Effector memory CD4-positive, alpha-beta T cell (primary cell): ENCODE data around the gene NXN.
"Not testable (repeated sequence)": the region's sequence is repeated elsewhere in the genome, so short reads cannot be mapped to it uniquely, and the experiment has no call there.

Experiments used
- DNase-seq, 3 donors: peaks; one replicate each; pipeline ENCODE4 v3.0.0-alpha.2; 2020
- H3K27ac ChIP-seq: 2 replicates; pipeline ENCODE4 v1.7.0; 2013; ENCODE audit warnings: mild to moderate bottlenecking, low read length, moderate library complexity; ENCODE audit not compliant: insufficient read depth, poor library complexity, severe bottlenecking
- H3K27me3 ChIP-seq: replicated peaks from 2 replicates; pipeline ENCODE4 v1.7.0; 2013; ENCODE audit warnings: mild to moderate bottlenecking, low read length; ENCODE audit not compliant: insufficient read depth, control insufficient read depth, poor library complexity, severe bottlenecking
- H3K36me3 ChIP-seq: 2 replicates; pipeline ENCODE4 v1.7.0; 2013; ENCODE audit warnings: mild to moderate bottlenecking, low read length, moderate library complexity; ENCODE audit not compliant: control insufficient read depth, insufficient read depth
- H3K4me1 ChIP-seq: 2 replicates; pipeline ENCODE4 v1.7.0; 2013; ENCODE audit warnings: low read length, mild to moderate bottlenecking; ENCODE audit not compliant: control insufficient read depth, insufficient read depth, poor library complexity, severe bottlenecking
- H3K4me3 ChIP-seq: 2 replicates; pipeline ENCODE4 v1.7.0; 2013; ENCODE audit warnings: low read length, low read depth, mild to moderate bottlenecking; ENCODE audit not compliant: insufficient read depth, poor library complexity, severe bottlenecking
- H3K9me3 ChIP-seq: 2 replicates; pipeline ENCODE4 v1.7.0; 2013; ENCODE audit warnings: mild to moderate bottlenecking, low read length, moderate library complexity; ENCODE audit not compliant: control insufficient read depth

The NXN gene

DNA sequence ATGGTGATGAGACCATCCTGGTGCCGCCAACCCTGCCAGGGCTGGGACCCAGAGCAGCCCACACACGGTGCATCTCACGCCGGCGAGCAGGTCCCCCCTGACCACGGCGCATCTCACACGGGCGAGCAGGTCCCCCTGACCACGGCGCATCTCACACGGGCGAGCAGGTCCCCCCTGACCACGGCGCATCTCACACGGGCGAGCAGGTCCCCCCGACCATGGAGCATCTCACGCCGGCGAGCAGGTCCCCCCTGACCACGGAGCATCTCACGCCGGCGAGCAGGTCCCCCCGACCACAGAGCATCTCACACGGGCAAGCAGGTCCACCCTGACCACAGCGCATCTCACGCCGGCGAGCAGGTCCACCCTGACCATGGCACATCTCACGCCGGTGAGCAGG, 138.3 kb downstream of the NXN start:
- no peak for DNase-seq
- peaks cover under 1% of the 10 kb centered on the region for H3K27me3 ChIP-seq
- no peaks in the 10 kb centered on the region for H3K9me3 ChIP-seq
- H3K4me3 ChIP-seq, result no peak overlapping the region
- H3K36me3 ChIP-seq, result no peaks in the 10 kb centered on the region
- H3K27ac ChIP-seq, result no peak overlapping the region
- H3K4me1 ChIP-seq, result no peaks in the 10 kb centered on the region

- no peaks in the 10 kb centered on the region for H3K27me3 ChIP-seq
- no peak for DNase-seq
- H3K9me3 ChIP-seq, result no peaks in the 10 kb centered on the region
- no peak overlapping the region for H3K27ac ChIP-seq
- H3K36me3 ChIP-seq, result no peaks in the 10 kb centered on the region
- no peak overlapping the region for H3K4me3 ChIP-seq
- H3K4me1 ChIP-seq, result no peaks in the 10 kb centered on the region
These were observed 141.1 kb downstream of the NXN start for GRCh38 chr17:838486-838885.

DNA sequence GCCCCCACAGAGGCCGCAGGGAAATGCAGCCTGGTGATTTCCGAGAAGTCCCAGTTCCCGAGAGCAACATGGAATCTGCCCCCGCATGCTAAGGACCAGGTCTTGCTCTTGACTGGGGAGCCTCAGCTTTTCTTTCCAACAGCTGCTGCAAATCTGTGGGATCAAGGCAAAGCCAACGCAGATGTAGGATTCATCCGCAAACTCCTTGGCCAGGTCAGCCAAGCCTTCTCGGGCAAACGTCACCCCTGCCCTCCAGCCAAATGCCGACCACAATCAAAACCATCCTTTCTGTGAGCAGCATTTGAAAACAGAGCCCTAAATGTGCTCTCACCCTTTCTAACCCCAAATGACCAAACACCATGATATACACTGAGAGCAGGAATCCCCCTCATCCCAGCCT, 143.4 kb downstream of the NXN start:
- DNase-seq, result no peak
- H3K4me1 ChIP-seq, result no peaks in the 10 kb centered on the region
- H3K9me3 ChIP-seq, result no peaks in the 10 kb centered on the region
- H3K36me3 ChIP-seq, result no peaks in the 10 kb centered on the region
- H3K27me3 ChIP-seq, result no peaks in the 10 kb centered on the region
- H3K27ac ChIP-seq, result no peak overlapping the region
- no peak overlapping the region for H3K4me3 ChIP-seq

DNA sequence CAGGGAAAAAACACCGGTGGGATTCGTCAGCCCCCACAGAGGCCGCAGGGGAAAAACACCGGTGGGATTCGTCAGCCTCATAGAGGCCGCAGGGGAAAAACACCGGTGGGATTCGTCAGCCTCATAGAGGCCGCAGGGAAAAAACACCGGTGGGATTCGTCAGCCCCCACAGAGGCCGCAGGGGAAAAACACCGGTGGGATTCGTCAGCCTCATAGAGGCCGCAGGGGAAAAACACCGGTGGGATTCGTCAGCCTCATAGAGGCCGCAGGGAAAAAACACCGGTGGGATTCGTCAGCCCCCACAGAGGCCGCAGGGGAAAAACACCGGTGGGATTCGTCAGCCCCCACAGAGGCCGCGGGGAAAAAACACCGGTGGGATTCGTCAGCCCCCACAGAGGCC, 143.9 kb downstream of the NXN start:
- not testable (repeated sequence) for H3K9me3 ChIP-seq, DNase-seq, H3K27ac ChIP-seq, H3K36me3 ChIP-seq, H3K27me3 ChIP-seq, H3K4me3 ChIP-seq, H3K4me1 ChIP-seq

GRCh38 chr17:835263-835662, 144.3 kb downstream of the NXN start:
- Histone ChIP-seq H3K4me1 (no peaks in the 10 kb centered on the region), H3K4me3 (no peak overlapping the region), H3K9me3 (no peaks in the 10 kb centered on the region), H3K27ac (no peak overlapping the region), H3K36me3 (no peaks in the 10 kb centered on the region), H3K27me3 (no peaks in the 10 kb centered on the region)
- DNase-seq, result no peak

DNA sequence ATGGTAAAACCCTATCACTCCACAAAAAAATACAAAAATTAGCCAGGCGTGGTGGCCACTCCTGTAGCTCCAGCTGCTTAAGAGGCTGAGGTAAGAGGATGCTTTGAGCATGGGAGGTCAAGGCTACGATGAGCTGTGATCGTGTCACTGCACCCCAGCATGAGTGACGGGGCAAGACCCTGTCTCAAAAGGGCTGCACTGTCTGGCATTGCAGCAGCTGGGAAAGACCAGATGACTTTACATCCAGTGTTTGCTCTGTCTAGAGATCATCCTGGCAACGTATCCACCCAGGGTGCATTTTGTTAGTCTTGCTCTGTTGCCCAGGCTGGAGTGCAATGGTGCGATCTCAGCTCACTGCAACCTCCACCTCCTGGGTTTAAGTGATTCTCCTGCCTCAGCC, 145.4 kb downstream of the NXN start:
- Histone ChIP-seq H3K9me3 (no peaks in the 10 kb centered on the region), H3K4me3 (no peak overlapping the region), H3K36me3 (no peaks in the 10 kb centered on the region), H3K27me3 (no peaks in the 10 kb centered on the region), H3K4me1 (no peaks in the 10 kb centered on the region), H3K27ac (no peak overlapping the region)
- no peak for DNase-seq

DNA sequence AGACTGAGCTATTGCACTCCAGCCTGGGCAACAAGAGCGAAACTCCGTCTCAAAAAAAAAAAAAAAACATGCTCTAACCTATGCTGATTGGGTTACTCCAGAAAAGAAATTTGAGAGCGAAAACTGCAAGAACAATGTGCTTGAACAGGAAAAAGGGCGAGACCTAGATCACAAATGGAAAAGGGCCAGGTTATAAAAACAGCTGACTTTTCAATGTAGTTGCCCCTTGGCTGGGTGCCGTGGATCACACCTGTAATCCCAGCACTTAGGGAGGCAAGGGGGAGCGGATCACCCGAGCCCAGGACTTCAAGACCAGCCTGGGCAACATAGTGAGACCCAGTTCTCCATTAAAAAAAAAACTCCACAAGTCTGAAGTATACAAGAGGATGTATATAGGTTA, 148.6 kb downstream of the NXN start:
- no peak for DNase-seq
- no peaks in the 10 kb centered on the region for H3K36me3 ChIP-seq
- no peak overlapping the region for H3K4me3 ChIP-seq
- no peaks in the 10 kb centered on the region for H3K4me1 ChIP-seq
- no peak overlapping the region for H3K27ac ChIP-seq
- H3K9me3 ChIP-seq, result no peaks in the 10 kb centered on the region
- no peaks in the 10 kb centered on the region for H3K27me3 ChIP-seq

DNA sequence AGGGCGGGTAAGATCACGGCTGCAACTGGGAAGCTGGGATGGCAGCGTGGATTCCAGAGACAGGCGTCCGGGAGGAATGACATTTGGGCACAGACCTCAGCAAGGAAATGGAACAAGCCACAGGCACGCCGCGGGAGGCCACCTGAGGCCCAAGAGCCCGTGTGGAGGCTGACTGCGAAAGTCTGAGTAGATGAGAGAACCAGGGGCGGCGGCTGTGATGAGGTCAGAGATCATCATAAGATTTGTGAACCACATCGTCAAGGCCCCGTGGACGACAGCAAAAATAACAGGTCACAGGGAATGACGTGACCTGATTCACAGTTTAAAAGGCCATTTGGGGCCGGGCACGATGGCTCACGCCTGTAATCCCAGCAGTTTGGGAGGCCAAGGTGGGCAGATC, 149.2 kb downstream of the NXN start:
- H3K4me1 ChIP-seq, result no peaks in the 10 kb centered on the region
- H3K4me3 ChIP-seq, result no peak overlapping the region
- no peaks in the 10 kb centered on the region for H3K36me3 ChIP-seq
- no peak overlapping the region for H3K27ac ChIP-seq
- no peaks in the 10 kb centered on the region for H3K9me3 ChIP-seq
- DNase-seq, result no peak
- no peaks in the 10 kb centered on the region for H3K27me3 ChIP-seq

GRCh38 chr17:829614-830013, 150.0 kb downstream of the NXN start:
- H3K27ac ChIP-seq, H3K4me3 ChIP-seq, H3K27me3 ChIP-seq, H3K4me1 ChIP-seq, H3K9me3 ChIP-seq, DNase-seq, H3K36me3 ChIP-seq: not testable (repeated sequence)

DNA sequence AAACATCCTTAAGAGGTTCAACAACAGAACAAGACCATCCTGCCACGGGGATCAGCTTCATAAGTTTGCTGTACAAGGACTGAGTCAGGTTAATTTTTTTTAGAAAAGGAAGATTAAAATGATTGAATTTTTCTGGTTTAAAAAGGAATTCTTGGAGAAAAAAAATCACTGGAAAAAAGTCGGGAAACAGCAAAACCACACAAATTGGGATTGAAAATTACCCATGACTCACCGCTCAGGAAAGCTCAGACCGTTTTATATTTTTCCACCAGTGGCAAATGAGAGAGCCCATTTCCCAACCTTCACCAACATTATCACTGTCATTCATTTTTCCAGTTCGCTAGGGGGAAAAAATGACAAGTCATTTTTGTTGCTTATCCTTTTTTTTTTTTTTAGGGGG, 150.8 kb downstream of the NXN start:
- no peak for DNase-seq
- Histone ChIP-seq H3K27me3 (no peaks in the 10 kb centered on the region), H3K4me1 (no peaks in the 10 kb centered on the region), H3K27ac (no peak overlapping the region), H3K36me3 (no peaks in the 10 kb centered on the region), H3K4me3 (no peak overlapping the region), H3K9me3 (no peaks in the 10 kb centered on the region)

DNA sequence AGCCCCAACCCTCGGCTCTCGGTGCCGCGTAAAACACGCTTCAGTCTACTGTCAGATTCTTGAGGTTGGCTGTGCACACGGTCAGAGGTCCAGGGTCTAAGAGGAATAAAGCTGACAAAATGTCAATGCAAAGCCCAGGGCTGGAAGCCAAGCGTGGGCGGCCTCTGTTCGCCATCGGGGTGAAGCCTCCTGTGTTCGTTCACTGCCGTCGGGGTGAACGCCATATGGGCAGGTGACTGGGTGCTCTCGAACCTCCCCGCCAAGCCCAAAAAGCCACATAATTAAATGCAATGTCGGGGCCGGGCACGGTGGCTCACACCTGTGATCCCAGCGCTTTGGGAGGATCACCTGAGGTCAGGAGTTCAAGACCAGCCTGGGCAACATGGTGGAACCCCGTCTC, 152.8 kb downstream of the NXN start:
- H3K36me3 ChIP-seq, result no peaks in the 10 kb centered on the region
- H3K4me3 ChIP-seq, result no peak overlapping the region
- H3K9me3 ChIP-seq, result no peaks in the 10 kb centered on the region
- H3K27ac ChIP-seq, result no peak overlapping the region
- no peaks in the 10 kb centered on the region for H3K27me3 ChIP-seq
- no peak for DNase-seq
- H3K4me1 ChIP-seq, result no peaks in the 10 kb centered on the region
